SU-DHL-6 (cell line): ENCODE measurements around the gene NOS1AP.

Experiments
- H2AFZ ChIP-seq: fragments of 200-600 bp; sonication (generic); 2 replicates; pipeline ENCODE4 v1.6.1; 2014; ENCODE audit warnings: low read depth, mild to moderate bottlenecking, moderate library complexity, mixed read lengths, antibody characterized with exemption, low read length; ENCODE audit not compliant: severe bottlenecking
- H3F3A ChIP-seq: fragments of 200-600 bp; shearing (Covaris generic); 2 replicates; pipeline ENCODE4 v1.6.0; 2016; ENCODE audit warnings: antibody characterized with exemption, mild to moderate bottlenecking; ENCODE audit not compliant: insufficient read depth
- H3K27ac ChIP-seq: fragments of 200-600 bp; sonication (generic); 2 replicates; pipeline ENCODE4 v1.5.1; 2016; ENCODE audit warnings: low read depth, mild to moderate bottlenecking, low read length, moderate library complexity, mixed read lengths
- H3K27me3 ChIP-seq: fragments of 200-600 bp; sonication (generic), shearing (Covaris generic); 2 replicates; pipeline ENCODE4 v1.6.0; 2014; ENCODE audit warnings: mild to moderate bottlenecking, low read length
- H3K36me3 ChIP-seq: fragments of 200-600 bp; sonication (generic); 2 replicates; pipeline ENCODE4 v1.6.1; 2014; ENCODE audit warnings: mild to moderate bottlenecking, low read length, mixed read lengths
- H3K4me2 ChIP-seq: fragments of 300-600, 200-600 bp; shearing (Covaris generic), sonication (generic); 2 replicates; pipeline ENCODE4 v1.6.0; 2014; ENCODE audit warnings: low read length, low read depth, mild to moderate bottlenecking; ENCODE audit not compliant: poor library complexity, severe bottlenecking
- H3K4me3 ChIP-seq: fragments of 200-600 bp; sonication (generic); 2 replicates; pipeline ENCODE4 v1.5.1; 2014; ENCODE audit warnings: antibody characterized with exemption, low read length, mild to moderate bottlenecking, mixed read lengths; ENCODE audit not compliant: insufficient read depth, poor library complexity, severe bottlenecking
- H3K79me2 ChIP-seq: fragments of 200-600 bp; sonication (generic); 2 replicates; pipeline ENCODE4 v1.6.1; 2014; ENCODE audit warnings: mild to moderate bottlenecking, low read length, moderate library complexity; ENCODE audit not compliant: insufficient read depth
- H3K9ac ChIP-seq: fragments of 200-600 bp; sonication (generic); 2 replicates; pipeline ENCODE4 v1.7.0; 2014; ENCODE audit warnings: mild to moderate bottlenecking, low read length
- H3K9me2 ChIP-seq: fragments of 200-600 bp; sonication (generic); replicated peaks from 2 replicates; pipeline ENCODE4 v1.6.1; 2014; ENCODE audit warnings: low read length; ENCODE audit not compliant: insufficient read depth
- H3K9me3 ChIP-seq: fragments of 200-600 bp; sonication (generic); 2 replicates; pipeline ENCODE4 v1.6.1; 2014; ENCODE audit warnings: low read length, mixed read lengths; ENCODE audit not compliant: insufficient read depth
- H4K20me1 ChIP-seq: fragments of 200-600 bp; sonication (generic); 2 replicates; pipeline ENCODE4 v1.6.1; 2014; ENCODE audit warnings: low read depth, mild to moderate bottlenecking, antibody characterized with exemption, low read length, moderate library complexity, mixed read lengths
- CTCF ChIP-seq: fragments of 200-600 bp; sonication (generic); IDR thresholded peaks from one replicate; pipeline ENCODE4 v1.5.1; 2017; ENCODE audit warnings: antibody characterized with exemption, mild to moderate bottlenecking, low read length, moderate library complexity; ENCODE audit not compliant: insufficient read depth, poor library complexity, severe bottlenecking
- EZH2phosphoT487 ChIP-seq: fragments of 200-600 bp; sonication (generic), shearing (Covaris generic); conservative IDR thresholded peaks from 2 replicates; pipeline ENCODE4 v1.6.1; 2018; ENCODE audit warnings: mild to moderate bottlenecking, antibody characterized with exemption, low read length, moderate library complexity, mixed read lengths

Gene NOS1AP

DNA sequence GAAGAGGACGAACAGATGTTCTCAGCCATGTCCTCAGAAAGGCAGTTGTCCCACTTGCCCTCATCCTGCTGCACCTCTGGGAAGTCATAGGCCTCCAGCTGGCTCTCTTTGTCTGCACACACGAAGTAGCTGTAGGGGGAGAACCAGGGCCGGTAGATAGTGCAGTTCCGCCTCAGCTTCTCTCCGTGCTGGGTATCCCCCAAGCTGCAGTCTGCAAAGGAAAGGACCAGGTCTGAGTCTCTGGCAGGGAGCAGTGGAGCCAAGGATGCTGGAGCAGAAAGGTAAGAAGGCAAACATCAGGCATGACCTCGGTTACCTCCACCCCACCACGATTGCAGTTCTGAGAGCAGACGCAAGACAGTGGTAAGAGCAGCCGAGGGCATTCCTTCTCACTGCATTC is 304.9 kb downstream of the NOS1AP start:
- Histone ChIP-seq H3K9ac (no peak overlapping the region), H3K4me2 (no peak overlapping the region), H3K27ac (no peak overlapping the region), H3K4me3 (no peak overlapping the region), H3F3A (no peaks in the 10 kb centered on the region), H3K79me2 (no peaks in the 10 kb centered on the region), H3K27me3 (no peaks in the 10 kb centered on the region), H3K9me3 (no peaks in the 10 kb centered on the region), H4K20me1 (no peaks in the 10 kb centered on the region), H3K36me3 (no peaks in the 10 kb centered on the region), H3K9me2 (no peaks in the 10 kb centered on the region), H2AFZ (no peak overlapping the region)
- TF ChIP-seq EZH2phosphoT487 (no peak), CTCF (no peak)

GRCh38 chr1:162375463-162375862 is 306.0 kb downstream of the NOS1AP start:
- no peaks in the 10 kb centered on the region for H3K27me3 ChIP-seq
- no peaks in the 10 kb centered on the region for H3K36me3 ChIP-seq
- no peak overlapping the region for H3K9ac ChIP-seq
- H2AFZ ChIP-seq = no peak overlapping the region
- no peak overlapping the region for H3K27ac ChIP-seq
- no peaks in the 10 kb centered on the region for H3F3A ChIP-seq
- no peaks in the 10 kb centered on the region for H3K9me3 ChIP-seq
- H3K79me2 ChIP-seq = no peaks in the 10 kb centered on the region
- H3K4me3 ChIP-seq = no peak overlapping the region
- H3K9me2 ChIP-seq = no peaks in the 10 kb centered on the region
- H3K4me2 ChIP-seq = no peak overlapping the region
- TF ChIP-seq CTCF (no peak), EZH2phosphoT487 (no peak)
- H4K20me1 ChIP-seq = no peaks in the 10 kb centered on the region

- no peaks in the 10 kb centered on the region for H3K9me2 ChIP-seq
- H3K79me2 ChIP-seq = no peaks in the 10 kb centered on the region
- no peaks in the 10 kb centered on the region for H3K36me3 ChIP-seq
- H3K27me3 ChIP-seq = no peaks in the 10 kb centered on the region
- TF ChIP-seq CTCF (no peak), EZH2phosphoT487 (no peak)
- H3K4me2 ChIP-seq = no peak within 1 kb of the TSS
- no peaks in the 10 kb centered on the region for H3F3A ChIP-seq
- no peak within 1 kb of the TSS for H3K4me3 ChIP-seq
- H3K9ac ChIP-seq = no peak within 1 kb of the TSS
- no peaks in the 10 kb centered on the region for H4K20me1 ChIP-seq
- no peak within 1 kb of the TSS for H2AFZ ChIP-seq
- H3K27ac ChIP-seq = no peak within 1 kb of the TSS
- no peaks in the 10 kb centered on the region for H3K9me3 ChIP-seq
These were observed 307.2 kb downstream of the NOS1AP start, which contains the start of gene SPATA46 for GRCh38 chr1:162376691-162377090. SPATA46 (minus strand) TSS chr1:162376854; CDS start chr1:162376790, 64 bp downstream.
